ENCODE data around the gene LCTL.

LCTL gene, protein sequence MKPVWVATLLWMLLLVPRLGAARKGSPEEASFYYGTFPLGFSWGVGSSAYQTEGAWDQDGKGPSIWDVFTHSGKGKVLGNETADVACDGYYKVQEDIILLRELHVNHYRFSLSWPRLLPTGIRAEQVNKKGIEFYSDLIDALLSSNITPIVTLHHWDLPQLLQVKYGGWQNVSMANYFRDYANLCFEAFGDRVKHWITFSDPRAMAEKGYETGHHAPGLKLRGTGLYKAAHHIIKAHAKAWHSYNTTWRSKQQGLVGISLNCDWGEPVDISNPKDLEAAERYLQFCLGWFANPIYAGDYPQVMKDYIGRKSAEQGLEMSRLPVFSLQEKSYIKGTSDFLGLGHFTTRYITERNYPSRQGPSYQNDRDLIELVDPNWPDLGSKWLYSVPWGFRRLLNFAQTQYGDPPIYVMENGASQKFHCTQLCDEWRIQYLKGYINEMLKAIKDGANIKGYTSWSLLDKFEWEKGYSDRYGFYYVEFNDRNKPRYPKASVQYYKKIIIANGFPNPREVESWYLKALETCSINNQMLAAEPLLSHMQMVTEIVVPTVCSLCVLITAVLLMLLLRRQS

DNA sequence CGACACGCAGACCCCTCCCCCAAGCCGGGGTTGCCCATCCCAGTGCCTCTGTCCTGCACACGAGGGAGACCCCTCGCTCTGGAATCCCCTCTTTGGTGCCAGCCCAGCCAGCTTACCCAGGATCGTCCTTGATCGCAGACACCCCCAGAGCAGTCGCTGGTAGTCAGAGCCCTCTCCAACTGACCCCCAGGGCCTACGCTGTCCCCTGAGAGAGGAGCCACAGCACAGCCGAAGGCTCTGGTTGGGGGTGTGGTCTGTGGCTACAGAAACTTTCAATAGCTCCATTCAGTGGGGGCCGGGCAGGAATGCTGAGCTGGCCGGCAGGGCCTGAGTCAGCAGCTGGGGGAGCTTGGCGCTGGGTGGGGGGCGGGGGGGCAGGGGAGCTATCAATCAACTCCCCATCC is at the start of gene LCTL:
LCTL (minus strand) TSS at position 258 of the 404 bp plus-strand sequence. CDS start 633 bp downstream, outside the sequence.
- DNase-seq, result no peak

DNA sequence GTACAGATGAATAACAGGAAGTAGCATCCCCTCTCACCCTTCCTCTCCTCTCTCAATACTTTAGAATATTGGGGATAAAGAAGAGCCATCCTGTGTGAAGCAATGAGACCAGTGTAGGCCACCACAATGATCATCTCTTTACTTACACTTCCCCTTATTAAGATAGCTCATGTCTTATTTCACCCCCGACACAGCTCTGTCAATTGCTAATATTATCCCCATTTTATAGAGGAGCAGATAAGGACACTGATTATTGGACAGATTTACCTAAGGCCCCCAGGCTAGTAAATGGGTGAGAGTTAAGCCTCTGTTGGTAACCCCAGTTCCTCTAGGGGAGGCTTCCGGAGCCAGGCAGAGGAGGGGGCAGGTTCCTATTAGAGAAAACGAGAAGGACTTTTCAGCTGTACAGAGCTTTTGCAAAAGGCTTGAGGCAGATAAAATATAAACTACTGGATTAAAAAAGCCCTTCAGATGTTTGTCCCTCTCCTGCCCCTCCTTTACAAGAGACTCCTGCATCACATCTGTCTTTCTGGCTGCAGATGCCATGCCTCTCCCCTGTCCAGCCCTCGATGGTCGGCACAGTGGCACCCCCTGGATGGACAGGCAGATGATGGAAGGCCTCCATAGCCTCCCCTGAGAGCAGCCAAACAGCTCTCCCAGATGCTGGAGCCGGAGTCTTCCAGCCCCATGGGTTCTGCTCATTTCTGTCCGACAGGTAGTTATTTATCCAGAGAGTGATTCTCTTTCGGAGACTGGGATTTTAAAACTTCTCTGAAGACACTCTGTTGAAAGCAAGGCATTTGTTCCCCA is 49.4 kb upstream of the LCTL start:
- no peak for DNase-seq

DNA sequence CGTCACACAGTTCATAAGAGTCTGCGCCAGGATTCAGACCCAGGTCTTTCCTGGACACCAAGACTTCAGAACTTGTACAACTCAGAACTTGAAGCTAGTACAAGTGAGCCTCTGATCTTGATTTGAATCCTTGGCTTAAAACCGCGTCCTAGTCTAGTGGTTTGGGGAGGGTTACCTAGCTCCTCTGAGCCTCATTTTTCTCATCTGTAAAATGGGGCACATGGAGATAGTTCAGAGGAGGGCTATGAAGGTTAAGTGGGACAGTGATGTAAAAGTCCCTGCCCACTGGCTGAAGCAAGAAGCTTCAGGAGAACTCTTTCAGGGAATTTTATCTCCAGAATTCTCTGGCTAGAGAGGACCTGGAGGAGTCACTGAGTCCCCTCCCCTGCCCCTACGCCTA is 48.7 kb upstream of the LCTL start:
- no peak for DNase-seq

DNA sequence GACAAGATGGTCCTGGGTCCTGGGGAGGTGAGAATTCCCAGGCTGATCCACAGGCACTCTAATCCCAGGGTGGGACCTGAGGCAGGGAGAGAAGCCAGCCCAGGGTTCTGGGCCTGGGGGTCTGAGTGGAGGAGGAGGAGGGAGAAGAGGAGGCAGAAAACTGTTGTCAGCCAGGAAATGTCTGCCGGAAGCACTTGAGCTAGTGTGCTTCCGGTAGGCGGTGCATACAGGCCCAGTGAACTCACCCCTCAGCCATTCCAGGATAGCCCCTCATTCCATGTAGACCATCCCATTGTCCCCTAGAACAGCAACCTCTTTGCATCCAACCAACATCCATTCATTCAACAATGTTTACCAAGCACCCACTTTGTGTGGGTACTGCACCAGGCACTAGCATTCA is 47.9 kb upstream of the LCTL start:
- DNase-seq, result no peak

DNA sequence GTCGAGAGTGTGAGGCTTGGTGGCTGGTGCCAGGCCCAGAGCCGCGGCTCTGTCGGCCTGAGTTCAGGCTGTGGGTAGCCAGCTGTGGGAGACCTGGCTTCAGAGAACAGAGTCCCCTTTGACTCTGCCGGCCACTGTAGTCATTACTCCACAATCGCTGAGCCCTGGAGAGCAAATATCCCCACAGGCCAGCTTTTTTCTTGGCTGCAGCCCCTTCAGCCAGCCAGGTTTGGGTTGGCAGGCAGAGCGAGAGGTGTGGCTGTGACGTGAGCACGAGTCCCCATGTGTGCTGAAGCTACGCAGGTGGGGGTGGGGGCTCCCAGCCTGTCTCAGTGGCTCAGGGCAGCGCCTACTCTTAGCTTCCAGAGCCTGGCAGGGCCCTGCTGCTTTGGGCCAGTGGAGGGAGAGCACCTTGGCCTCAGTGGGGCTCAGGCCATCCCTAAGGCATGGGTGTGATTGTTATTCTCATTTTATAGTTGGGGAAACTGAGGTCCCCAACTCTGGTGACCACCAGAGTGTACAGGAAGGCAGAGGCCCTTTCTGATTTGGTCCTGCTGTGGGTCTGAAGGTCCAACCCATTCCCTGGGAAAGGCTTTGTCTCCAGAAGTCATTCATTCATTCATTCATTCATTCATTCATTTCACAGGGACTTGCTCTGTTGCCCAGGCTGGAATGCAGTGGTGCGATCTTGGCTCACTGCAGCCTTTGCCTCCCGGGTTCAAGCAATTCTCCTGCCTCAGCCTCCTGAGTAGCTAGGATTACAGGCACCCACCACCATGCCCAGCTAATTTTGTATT is 45.7 kb upstream of the LCTL start:
- no peak for DNase-seq

DNA sequence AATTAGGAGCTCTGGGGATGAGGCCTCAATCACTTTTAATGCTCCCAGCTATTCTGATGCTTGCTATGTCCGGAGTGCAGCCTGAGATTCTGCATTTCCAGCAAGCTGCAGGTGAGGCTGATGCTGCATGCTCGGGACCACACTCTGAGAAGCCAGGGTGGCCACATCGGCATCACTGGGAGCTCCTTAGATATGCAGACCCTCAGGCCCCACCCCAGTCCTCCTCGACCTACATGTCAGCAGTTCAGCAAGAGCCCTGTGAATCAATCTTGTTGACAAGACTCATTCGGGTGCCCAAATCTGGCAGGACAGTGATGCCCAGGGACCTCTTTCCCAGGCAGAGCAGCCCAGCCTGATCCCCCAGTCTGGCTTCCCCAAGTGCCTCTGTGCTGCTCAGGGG is 44.1 kb upstream of the LCTL start:
- DNase-seq, result no peak

DNA sequence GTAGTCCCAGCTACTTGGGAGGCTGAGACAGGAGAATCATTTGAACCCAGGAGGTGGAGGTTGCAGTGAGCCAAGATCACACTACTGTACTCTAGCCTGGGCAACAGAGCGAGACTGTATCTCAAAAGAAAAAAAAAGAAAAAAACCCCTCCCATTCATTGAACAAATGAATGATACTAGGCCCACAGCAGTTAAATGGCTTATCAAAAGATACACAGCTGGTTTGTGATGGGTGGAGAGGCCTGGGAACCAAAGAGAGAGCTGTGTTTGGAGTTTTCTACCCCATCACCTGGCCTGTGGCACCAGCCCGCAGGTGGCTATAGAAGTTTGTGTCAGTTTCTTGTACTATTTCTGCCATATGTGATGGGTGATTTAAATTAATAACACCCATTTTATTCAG is 43.1 kb upstream of the LCTL start:
- peak; percentile 66 for DNase-seq

DNA sequence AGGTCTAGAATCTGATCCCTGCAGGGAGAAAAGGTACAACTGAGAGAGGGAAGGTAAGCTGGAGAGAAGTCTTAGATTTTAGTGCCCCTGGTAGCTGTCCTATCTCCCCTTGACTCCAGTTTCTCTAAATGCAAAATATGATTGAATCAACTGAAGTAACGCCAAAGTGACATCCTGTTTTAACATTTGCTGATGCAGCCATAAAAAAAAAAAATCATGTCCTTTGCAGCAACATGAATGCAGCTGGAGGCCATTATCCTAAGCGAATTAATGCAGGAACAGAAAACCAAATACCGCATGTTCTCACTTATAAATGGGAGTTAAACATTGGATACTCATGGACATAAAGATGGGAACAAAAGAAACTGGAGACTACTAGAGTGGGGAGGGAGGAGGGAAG is 42.4 kb upstream of the LCTL start:
- DNase-seq, result no peak

DNA sequence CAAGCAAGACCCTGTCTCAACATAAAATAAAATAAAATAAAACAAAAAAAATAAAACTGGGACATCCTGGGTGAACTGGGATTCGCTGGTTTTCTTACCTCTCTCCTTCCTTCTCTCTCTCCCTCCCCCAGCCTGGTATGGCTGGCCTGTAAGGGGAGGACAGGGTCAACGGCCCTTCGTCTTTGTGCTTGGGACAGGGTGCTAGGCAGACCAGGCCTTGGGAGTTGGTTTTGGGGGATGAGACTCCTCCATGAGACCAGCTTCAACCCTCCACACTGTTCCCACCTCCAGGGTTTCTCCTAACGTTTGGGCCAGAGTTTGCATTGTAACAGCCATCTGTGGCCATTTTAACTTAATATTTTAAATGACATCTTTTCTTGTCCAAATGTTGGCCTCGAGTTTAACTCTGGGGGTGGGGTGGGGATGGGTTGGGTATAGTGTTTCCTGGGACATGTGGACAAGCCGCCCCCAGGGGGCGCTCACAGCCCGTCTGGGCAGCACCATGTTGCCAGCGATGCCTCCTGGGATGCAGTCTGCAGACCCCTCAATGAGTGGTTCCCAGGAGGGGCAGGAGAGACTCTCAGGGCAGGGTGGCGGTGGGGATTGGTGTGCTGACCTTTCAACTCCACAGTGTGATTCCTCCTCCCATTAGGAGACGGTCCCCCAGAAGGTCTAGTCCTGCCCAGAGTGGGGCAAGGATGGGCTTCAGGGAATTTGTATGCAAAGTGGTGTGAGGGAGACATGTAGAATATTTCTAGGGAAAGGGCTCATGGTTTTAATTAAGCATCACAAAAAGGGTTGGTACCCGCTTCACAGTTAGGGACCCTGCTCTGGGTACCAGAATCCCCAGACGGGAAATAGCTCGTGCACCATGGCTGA is 37.7 kb upstream of the LCTL start:
- peak; percentile 68 for DNase-seq

DNA sequence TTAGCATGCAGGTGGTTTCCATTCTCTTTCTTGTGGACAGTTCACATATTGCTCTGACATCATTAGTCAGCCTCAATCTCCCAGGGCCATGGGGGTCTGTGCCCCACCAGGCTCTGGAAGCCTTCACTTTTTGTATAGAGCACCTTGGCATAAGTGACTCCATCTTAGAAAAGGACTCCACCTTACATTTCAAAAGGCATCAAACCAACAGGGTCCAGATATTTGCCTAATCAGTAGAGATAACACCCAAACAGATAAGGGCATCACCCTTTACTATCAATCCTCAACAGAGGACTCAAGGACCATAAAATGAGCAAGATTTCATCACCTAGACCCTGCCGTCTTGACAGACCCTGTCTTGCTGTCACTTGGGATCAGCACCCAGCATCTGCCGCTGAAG is 35.7 kb upstream of the LCTL start:
- DNase-seq, result no peak

DNA sequence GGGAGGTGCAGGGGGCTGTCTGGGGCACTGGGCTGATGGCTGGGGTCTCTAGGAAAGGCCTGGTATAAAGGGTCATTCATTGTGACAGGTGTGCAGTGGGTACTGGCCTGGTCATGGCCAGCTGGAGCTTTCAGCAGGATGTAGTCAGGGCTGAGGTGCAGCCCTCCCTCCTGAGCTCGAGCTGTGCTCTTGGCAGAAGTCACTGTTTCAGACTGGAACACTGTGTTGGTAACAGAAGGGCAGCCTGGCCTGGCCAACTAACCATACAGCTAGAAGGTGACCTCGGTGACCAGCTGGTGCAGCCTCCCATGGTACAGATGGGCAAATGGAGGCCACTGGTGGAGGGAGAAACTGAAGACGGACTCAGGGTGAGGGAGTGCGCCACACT is 34.4 kb upstream of the LCTL start:
- no peak for DNase-seq

DNA sequence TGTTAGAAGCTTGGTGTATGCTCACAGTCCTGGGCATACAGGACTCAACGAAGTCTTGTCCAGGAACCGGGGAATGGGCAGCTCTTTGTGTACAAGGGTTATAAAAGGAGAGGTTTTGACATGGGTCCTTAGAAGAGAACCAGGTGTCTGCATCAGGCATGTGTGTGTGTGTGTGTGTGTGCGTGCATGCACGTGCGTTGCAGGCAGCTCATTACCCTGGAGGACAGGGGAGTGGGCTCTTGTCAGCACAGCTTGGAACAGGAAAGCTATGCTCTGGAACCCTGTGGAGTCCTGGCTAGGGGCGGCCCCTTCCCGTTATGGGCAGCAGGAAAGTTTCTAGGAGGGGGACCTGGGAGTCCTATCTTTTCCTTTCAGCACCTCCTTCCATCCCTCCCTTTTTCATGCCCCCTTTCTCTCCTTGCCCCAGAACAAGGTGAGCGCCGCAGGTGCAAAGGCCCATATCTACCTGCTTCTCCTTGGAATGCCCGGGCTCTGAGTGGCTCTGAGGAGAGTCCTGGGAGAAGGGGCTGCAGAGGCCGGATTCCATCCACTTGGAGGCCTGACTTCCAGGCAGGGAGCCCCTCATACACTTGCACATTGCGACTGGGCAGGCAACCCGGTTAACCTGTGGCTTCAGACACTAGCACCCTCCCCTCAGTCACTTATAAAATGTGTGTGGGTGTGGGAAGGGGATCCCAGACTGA is 33.9 kb upstream of the LCTL start:
- no peak for DNase-seq

DNA sequence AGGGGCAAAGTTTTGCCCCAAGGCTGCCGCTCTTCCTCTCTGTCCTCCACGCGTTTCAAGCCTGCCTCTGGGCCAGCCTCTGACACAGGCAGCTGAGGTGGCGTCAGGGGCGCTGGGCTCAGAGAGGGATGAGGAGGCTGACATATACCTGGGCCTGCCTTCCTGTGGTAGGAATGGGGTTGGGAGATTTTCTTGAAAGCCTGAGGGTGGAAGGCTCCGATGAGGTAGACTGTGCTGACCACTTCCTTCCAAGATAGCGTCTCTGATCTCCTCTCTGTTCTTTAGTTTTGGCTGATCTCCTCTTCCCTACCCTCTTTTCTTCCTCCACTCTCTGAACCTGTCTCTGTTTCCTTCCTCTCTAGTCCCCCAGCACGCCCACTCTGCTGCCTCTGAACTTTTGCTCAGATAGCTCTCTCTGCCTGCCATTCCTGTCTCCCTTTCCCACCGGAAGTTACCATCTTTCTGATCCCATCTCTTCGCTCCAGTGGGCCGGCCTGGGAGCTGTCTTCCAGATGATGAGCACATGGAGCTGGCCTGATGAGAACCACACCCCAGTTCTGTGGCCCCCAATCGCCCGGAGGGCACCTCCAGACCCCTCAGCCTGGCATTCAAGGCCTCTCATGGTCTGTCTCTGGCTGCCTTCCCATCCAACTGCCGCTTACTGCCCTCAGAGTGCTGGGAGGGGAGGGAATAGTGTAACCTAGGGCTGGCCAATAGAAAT is 32.5 kb upstream of the LCTL start:
- DNase-seq, result no peak

DNA sequence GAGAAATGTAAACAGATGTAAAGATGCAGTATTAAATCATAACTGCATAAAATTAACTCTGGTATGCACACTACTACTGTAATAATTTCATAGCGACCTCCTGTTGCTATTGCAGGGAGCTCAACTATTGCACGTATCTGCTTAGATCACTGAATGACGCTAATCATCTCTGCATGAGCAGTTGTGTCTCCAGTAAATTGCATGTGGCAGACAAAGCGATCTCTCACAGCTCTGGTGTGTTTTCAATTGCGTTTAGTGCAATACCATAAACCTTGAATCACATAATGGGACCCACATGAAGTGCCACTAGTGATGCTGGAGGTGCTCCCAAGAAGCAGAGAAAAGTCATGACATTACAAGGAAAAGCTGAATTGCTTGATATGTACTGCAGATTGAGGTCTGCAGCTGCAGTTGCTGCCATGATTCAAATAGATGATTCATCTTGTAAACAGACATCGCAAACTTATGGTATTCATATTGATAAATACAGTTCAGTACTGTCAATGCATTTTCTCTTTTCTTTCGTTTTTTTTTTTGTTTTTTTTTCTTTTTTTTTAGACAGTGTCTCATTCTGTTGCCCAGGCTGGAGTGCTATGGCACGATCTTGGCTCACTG is 30.2 kb upstream of the LCTL start:
- no peak for DNase-seq

DNA sequence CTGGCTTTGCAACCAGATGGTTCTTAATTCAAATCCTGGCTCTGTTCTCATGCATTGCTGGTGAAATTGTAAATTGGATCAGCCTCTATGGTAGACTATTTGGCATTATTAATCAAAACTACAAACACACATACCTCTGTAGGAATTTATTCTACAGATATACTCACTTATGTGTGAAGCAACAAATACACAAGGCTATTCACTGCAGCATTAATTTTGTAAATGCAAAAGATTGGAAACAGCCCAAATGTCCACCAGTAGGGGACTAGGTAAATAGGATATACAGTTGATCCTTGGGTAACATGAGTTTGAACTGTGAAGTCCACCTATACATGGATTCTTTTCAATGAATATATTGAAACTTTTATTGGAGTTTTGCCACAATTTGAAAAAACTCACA is 29.5 kb upstream of the LCTL start:
- DNase-seq, result no peak

DNA sequence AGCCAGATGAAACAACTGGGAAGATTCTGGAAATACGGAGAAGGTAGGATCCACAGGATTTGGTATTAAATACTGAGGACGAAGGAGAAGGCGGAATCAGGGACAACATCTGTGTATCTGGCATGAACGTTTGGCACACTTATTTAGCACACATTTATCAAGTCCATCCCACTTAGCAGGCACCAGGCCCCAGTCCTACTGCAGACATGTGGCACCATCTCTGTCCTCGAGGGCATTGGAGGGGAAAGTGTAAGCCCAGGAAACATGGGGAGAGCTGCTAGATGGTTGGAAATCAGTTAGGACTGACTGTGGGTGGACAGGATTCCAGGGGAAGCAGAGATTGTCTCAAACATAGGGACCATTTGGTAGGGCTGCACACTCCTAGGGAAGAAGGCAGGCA is 29.0 kb upstream of the LCTL start:
- no peak for DNase-seq

DNA sequence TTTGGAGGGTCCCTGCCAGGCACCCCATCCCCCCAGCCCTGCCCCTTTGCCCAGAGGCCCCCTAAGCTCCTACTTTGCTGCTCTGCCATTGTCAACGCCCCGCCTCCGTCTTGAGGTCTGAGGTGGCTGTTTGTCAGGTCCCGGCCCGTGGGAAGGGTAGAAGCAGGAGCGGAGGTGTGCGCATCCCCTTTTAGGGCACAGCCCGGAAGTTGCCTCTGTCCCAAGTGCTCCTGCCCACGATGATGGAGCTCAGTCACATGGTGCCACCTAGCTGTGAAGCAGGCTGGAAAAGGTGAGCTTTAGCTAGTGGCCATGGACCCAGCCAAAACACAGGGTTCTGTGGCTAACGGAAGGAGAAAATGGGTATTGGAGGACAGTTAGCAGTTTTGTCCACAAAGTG is 28.5 kb upstream of the LCTL start:
- DNase-seq, result no peak

DNA sequence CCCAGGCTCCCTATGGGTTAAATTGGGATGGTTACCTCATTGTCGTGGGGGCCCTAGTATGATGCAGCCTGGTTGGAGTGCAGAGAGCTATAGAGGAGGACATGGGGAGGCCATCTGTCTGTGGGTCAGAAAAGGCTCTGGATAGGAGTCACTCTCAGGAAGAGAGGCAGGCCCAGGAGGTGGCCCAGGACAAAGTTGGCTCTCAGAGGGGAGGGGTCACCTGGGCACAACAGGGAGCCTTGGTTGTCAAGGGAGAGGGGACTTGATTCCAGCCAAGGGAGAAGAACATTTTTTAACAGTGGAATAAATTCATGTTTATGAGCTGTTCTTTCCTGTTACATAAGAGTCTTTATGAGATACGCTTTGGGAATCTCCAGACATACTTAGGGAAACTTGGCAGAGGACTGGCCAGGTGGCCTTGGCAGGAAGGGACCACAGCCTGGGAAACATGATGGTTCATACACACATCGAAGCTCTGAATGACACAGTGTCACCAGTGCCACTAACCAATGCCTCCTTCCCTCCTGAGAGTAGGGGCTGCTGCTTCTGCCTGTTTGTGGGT is 27.5 kb upstream of the LCTL start:
- no peak for DNase-seq

DNA sequence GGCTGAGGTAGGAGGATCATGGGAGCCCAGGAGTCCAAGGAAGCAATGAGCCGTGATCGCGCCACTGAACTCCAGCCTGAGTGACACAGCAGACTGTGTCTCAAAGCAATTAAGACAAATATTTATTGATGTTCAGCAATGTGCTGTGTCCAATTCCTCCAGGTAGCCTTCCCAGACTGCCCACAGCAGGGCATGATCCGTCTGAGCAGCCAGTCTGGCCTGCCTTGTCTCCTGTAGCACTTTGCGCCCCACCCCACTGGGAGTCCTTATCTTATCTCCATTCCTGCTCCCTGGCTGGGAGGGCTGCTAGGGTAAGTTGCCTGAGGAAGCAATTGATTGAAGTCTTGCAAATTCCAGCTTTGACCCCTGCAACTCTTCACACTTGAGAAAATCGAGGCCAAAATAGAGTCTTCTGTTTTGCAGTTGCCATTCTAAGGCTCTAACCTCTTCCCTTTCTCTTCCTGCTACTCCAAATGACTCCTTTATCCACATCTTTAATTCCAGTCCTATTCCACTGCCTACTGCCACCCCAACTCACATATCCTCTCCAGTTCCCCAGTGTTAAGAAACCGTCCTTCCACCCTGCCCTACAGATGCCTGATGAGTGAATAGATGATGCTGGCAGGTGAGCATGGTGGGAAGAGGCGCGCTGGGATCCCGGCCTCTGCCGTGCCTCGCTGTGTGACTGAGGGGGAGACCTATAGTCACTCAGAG is 26.9 kb upstream of the LCTL start:
- peak; percentile 73 for DNase-seq
